ENCODE measurements around the gene COL18A1. TPM values are rescaled to one million over a fixed set of nuclear protein-coding genes. Genes with fewer than 3 reads are reported as not detected.
A peak's percentile ranks its signal among the peaks of the same experiment; 100 is the strongest.

COL18A1 gene
- total RNA-seq, 1 donor from 2014 or later = 515 TPM

DNA sequence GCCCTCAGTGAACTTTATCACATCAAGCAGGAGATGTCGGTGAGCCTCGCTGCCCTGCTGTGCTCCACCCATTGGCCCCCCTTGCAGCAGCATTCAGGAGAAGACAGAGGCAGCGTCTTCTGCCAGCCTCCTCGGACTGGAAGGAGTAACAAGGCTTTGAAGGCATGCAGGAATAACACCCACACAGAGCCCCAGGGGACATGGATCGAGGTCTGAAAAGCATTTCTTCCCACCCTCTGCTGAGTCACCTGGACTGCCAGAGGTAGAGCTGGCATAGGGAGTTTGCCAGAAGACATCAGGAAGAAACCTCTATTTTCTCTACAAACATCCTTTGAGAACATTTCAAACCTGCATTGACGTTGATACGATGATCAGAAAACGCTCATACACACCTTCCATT, 42.9 kb downstream of the COL18A1 start:
- Mint-ChIP-seq H3K27me3 (ENCODE audit: unreplicated experiment) (no peaks in the 10 kb centered on the region), H3K36me3 (ENCODE audit: unreplicated experiment) (peaks cover 8% of the 10 kb centered on the region), H3K27ac (ENCODE audit: unreplicated experiment) (no peak overlapping the region), H3K4me1 (ENCODE audit: unreplicated experiment) (peaks cover 26% of the 10 kb centered on the region), H3K9me3 (ENCODE audit: unreplicated experiment) (peaks cover 6% of the 10 kb centered on the region), H3K4me3 (ENCODE audit: unreplicated experiment) (no peak overlapping the region)
- TF ChIP-seq, protein P1, sequence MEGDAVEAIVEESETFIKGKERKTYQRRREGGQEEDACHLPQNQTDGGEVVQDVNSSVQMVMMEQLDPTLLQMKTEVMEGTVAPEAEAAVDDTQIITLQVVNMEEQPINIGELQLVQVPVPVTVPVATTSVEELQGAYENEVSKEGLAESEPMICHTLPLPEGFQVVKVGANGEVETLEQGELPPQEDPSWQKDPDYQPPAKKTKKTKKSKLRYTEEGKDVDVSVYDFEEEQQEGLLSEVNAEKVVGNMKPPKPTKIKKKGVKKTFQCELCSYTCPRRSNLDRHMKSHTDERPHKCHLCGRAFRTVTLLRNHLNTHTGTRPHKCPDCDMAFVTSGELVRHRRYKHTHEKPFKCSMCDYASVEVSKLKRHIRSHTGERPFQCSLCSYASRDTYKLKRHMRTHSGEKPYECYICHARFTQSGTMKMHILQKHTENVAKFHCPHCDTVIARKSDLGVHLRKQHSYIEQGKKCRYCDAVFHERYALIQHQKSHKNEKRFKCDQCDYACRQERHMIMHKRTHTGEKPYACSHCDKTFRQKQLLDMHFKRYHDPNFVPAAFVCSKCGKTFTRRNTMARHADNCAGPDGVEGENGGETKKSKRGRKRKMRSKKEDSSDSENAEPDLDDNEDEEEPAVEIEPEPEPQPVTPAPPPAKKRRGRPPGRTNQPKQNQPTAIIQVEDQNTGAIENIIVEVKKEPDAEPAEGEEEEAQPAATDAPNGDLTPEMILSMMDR (IDR thresholded peaks at IDR 0.05) = no peak
- no peak for DNase-seq (ENCODE audit: extremely low spot score, unreplicated experiment)

DNA sequence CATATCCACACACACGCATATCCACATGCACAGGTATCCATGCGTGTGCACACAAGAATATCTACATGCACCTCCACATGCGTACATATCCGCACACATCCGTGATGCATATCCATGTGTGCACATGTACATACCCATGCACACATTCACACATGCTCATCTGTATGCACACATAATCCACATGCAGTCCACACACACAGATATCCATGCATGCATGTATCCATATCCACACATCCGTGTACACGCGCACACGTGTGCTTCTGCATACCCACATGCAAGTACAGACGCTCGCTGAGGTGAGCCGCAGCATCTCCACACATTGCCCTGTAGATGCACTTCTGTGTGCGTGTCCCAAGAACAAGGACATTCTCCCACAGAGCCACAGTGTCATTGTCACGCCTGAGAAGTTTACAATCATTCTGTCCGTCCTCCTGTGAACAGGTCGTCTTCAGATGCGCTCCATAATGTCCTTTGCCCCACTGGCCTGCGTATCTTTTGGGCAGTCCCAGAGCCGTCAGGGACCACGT, 43.4 kb downstream of the COL18A1 start:
- Mint-ChIP-seq H3K27me3 (ENCODE audit: unreplicated experiment) (no peaks in the 10 kb centered on the region), H3K36me3 (ENCODE audit: unreplicated experiment) (peaks cover 8% of the 10 kb centered on the region), H3K4me1 (ENCODE audit: unreplicated experiment) (peaks cover 30% of the 10 kb centered on the region), H3K9me3 (ENCODE audit: unreplicated experiment) (peaks cover 6% of the 10 kb centered on the region), H3K27ac (ENCODE audit: unreplicated experiment) (no peak overlapping the region), H3K4me3 (ENCODE audit: unreplicated experiment) (no peak overlapping the region)
- DNase-seq (ENCODE audit: extremely low spot score, unreplicated experiment) = no peak
- TF ChIP-seq, protein P1 (IDR thresholded peaks at IDR 0.05) = no peak

DNA sequence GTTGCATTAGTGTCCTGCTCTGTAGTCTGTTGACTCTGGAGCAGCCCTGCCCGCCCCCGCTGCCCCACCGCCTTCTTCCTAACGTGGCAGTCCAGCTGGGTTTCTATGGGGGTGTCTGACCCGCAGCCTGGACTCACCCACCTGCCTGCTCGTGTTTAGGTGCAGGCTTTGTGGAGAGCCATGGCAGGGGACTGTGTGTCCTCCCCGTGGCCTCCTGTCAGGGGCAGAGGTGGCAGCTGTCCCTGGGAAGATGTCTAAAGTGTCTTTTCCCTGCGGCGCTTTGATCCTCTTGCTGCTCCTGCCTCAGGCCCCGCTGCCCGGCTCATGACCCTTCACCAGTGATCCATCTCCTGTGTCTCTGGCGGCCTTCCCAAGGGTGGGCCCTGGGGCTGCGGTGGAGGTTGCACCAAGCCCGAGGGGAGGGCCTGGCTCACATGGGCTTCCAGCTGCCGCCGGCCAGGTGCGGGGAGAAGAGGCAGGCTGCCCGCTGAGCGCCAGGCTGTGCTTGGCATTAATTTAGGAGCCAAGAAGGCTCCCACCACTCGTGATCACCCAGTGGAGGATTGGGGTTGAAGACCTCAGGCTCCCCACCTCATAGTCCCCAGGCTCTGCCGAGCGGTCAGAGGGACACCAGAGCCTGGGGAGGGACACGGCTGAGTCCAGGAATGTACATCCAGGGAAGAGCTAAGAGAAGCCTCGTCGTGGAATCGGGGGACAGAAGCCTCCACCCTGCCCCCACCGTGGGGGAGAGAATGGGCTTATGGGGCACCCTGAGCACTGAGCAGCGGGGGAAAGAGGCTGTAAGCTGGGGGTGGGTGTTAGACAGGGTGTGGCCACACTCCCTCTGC, 44.1 kb downstream of the COL18A1 start:
- Mint-ChIP-seq H3K4me3 (ENCODE audit: unreplicated experiment) (no peak overlapping the region), H3K9me3 (ENCODE audit: unreplicated experiment) (peaks cover 6% of the 10 kb centered on the region), H3K27me3 (ENCODE audit: unreplicated experiment) (no peaks in the 10 kb centered on the region), H3K4me1 (ENCODE audit: unreplicated experiment) (peaks cover 33% of the 10 kb centered on the region), H3K36me3 (ENCODE audit: unreplicated experiment) (peaks cover 8% of the 10 kb centered on the region), H3K27ac (ENCODE audit: unreplicated experiment) (peak overlapping the region; percentile 18)
- TF ChIP-seq, protein P1 (IDR thresholded peaks at IDR 0.05) = no peak
- DNase-seq (ENCODE audit: extremely low spot score, unreplicated experiment) = no peak

DNA sequence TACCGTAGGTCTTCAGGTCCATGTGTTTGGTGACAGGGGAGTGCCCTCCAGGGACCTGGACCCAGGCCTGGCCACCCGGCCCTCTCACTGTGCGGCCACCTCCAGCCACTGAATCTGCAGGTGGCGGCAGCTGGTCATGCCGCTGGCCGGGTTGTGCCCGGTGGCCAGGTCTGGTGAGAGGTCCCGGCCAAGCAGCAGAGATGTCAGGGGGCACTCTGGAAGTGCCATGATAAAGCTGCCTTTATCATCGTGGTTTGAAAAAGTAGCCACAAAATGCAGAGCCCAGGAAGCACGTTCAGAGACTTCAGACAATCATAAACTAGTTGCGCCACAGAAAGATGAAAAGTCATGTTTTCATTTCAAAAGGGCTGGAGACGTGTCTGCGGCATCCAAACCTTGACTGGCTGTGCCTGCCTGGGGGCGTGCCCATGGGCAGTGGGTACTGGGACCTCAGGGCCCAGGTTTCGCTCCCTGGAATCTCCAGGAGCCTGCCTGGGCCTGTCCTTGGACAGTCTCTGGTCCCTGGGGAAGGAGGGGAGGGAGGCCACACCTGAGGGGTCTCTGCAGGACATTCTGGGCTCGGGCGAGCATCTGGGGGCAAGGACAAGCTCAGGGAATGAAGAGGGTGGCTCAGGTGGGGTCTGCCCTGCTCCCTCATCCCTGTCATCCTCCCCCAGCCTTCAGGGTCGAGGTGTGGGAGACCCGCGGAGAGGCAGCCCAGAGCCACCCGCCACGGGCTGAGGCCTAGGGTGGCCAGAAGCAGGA, 44.9 kb downstream of the COL18A1 start:
- peaks cover 6% of the 10 kb centered on the region for H3K9me3 Mint-ChIP-seq (ENCODE audit: unreplicated experiment)
- TF ChIP-seq, protein P1 (IDR thresholded peaks at IDR 0.05) = no peak
- no peak overlapping the region for H3K27ac Mint-ChIP-seq (ENCODE audit: unreplicated experiment)
- peaks cover 8% of the 10 kb centered on the region for H3K36me3 Mint-ChIP-seq (ENCODE audit: unreplicated experiment)
- H3K27me3 Mint-ChIP-seq (ENCODE audit: unreplicated experiment) = no peaks in the 10 kb centered on the region
- peaks cover 31% of the 10 kb centered on the region for H3K4me1 Mint-ChIP-seq (ENCODE audit: unreplicated experiment)
- no peak overlapping the region for H3K4me3 Mint-ChIP-seq (ENCODE audit: unreplicated experiment)
- DNase-seq (ENCODE audit: extremely low spot score, unreplicated experiment) = no peak

All from osteocyte (in vitro differentiated cells).